Adrenal gland (tissue), 5 donors: Measurements from ENCODE around the gene TCF12.

Source experiments
- CTCF ChIP-seq, 6 experiments: fragments of 450-650 bp in 4 of 6; fragments of 200-600 bp in 2 of 6; sonication (generic) in 1 of 6; IDR thresholded peaks; 1 replicate in 5 of 6; 2 replicates in 1 of 6; pipeline versions ENCODE4 v1.5.1 to v1.8.0; 2016 to 2021; ENCODE audit warnings: antibody characterized with exemption in 6 of 6, mild to moderate bottlenecking in 2 of 6, moderate library complexity in 1 of 6
- POLR2A ChIP-seq, 2 donors: fragments of 450-650 bp; IDR thresholded peaks; one replicate each; pipeline ENCODE4 v1.6.1; 2017; ENCODE audit warnings: antibody characterized with exemption in 2 of 2, mild to moderate bottlenecking in 2 of 2, moderate library complexity in 1 of 2
- donor health status: DM: no; HTN: no; CAD: no.

- TF ChIP-seq POLR2A (IDR thresholded peaks at IDR 0.05), result no peak
- TF ChIP-seq CTCF (IDR thresholded peaks at IDR 0.05), result no peak
Observed at GRCh38 chr15:57018151-57018550, 99.7 kb downstream of the TCF12 start.
